HepG2 (cell line): ENCODE measurements around the gene CERS4. TPM values are rescaled to one million over a fixed set of nuclear protein-coding genes. Genes with fewer than 3 reads are reported as not detected.

Experiments used
- DMAP1 ChIP-seq: IDR thresholded peaks from 2 replicates; pipeline ENCODE4 v1.6.1; 2016
- HCFC1 ChIP-seq: fragments of 150-350 bp; IDR thresholded peaks from 2 replicates; pipeline ENCODE4 v1.6.1; 2014; ENCODE audit warnings: low read depth, low read length
- ISL2 ChIP-seq: sonication (generic); formaldehyde crosslinking; IDR thresholded peaks from 2 replicates; pipeline ENCODE4 v1.5.0; 2020; ENCODE audit warnings: missing genetic modification reagents
- NONO ChIP-seq, 2 experiments: fragments of 450-650 bp in 1 of 2; sonication (generic) in 1 of 2; formaldehyde crosslinking in 1 of 2; IDR thresholded peaks in 1 of 2; conservative IDR thresholded peaks in 1 of 2; 2 replicates each; pipeline versions ENCODE4 v1.6.1 to v1.8.0; 2017 to 2022; ENCODE audit warnings: mild to moderate bottlenecking in 1 of 2, missing genetic modification reagents in 1 of 2, moderate library complexity in 1 of 2
- POLR2AphosphoS5 ChIP-seq: IDR thresholded peaks from 2 replicates; pipeline ENCODE4 v1.6.1; 2012; ENCODE audit warnings: low read depth, low read length
- SMAD9 ChIP-seq: sonication (generic); formaldehyde crosslinking; IDR thresholded peaks from 2 replicates; pipeline ENCODE4 v1.5.1; 2020; ENCODE audit warnings: mild to moderate bottlenecking, missing genetic modification reagents
- SNAI1 ChIP-seq: sonication (generic); formaldehyde crosslinking; IDR thresholded peaks from 2 replicates; pipeline ENCODE4 v1.5.0; 2020; ENCODE audit warnings: mild to moderate bottlenecking, missing genetic modification reagents, borderline replicate concordance
- ZNF605 ChIP-seq: sonication (generic); formaldehyde crosslinking; IDR thresholded peaks from 2 replicates; pipeline ENCODE4 v1.8.0; 2022; ENCODE audit warnings: mild to moderate bottlenecking, missing genetic modification reagents
- polyA plus RNA-seq, 8 experiments: library from polyadenylated mRNA; depleted of rRNA in 3 of 8; stranded (reverse) in 7 of 8; unstranded in 1 of 8; fragments of >200 nt; fragmentation: Illumina TruSeq in 4 of 8; extraction: Trizol in 4 of 8; gene quantifications; 2 replicates each; pipeline versions ENCODE4 v1.2.1 to v1.2.3, GENCODE V29; 2011 to 2016; ENCODE audit warnings: low read depth in 4 of 8, missing spikeins in 1 of 8, mixed read lengths in 1 of 8; ENCODE audit not compliant: insufficient read depth in 1 of 8
- total RNA-seq, 5 experiments: library from RNA; depleted of rRNA; stranded (reverse); fragments of >200 nt; fragmentation: Illumina TruSeq; extraction: Trizol; gene quantifications; 2 replicates each; pipeline ENCODE4 v1.2.3, GENCODE V29; 2016; ENCODE audit warnings: low read depth in 1 of 5
- TF ChIP-seq, protein P1 (sequence below): sonication (generic); formaldehyde crosslinking; IDR thresholded peaks from 2 replicates; pipeline ENCODE4 v1.4.0; 2020; ENCODE audit warnings: mild to moderate bottlenecking, missing genetic modification reagents
- TF ChIP-seq, protein P2 (sequence below): sonication (generic); formaldehyde crosslinking; IDR thresholded peaks from 2 replicates; pipeline ENCODE4 v1.4.0; 2020; ENCODE audit warnings: mild to moderate bottlenecking, missing genetic modification reagents
- TF ChIP-seq, protein P3 (sequence below): sonication (generic); formaldehyde crosslinking; IDR thresholded peaks from 2 replicates; pipeline ENCODE4 v1.5.0; 2020; ENCODE audit warnings: mild to moderate bottlenecking, missing genetic modification reagents
- TF ChIP-seq, protein P4 (sequence below): IDR thresholded peaks from 2 replicates; pipeline ENCODE4 v1.6.1; 2012; ENCODE audit warnings: low read depth, low read length, improper control_type of control experiment
- TF ChIP-seq, protein P5 (sequence below): sonication (generic); formaldehyde crosslinking; IDR thresholded peaks from 2 replicates; pipeline ENCODE4 v1.9.0; 2022; ENCODE audit warnings: missing genetic modification reagents, mild to moderate bottlenecking, borderline replicate concordance
- TF ChIP-seq, protein P6 (sequence below): sonication (generic); formaldehyde crosslinking; IDR thresholded peaks from 2 replicates; pipeline ENCODE4 v1.8.0; 2022; ENCODE audit warnings: missing genetic modification reagents, mild to moderate bottlenecking, borderline replicate concordance
- TF ChIP-seq, protein P7 (sequence below): sonication (generic); formaldehyde crosslinking; IDR thresholded peaks from 2 replicates; pipeline ENCODE4 v1.8.1; 2023; ENCODE audit warnings: missing genetic modification reagents, mild to moderate bottlenecking, borderline replicate concordance

The CERS4 gene
- total and polyA plus RNA-seq, 2 of the 13 experiments (the other 11 are each of a cell fraction or from before 2014, with no cell fraction given), result 74.7 to 83.5 TPM

DNA sequence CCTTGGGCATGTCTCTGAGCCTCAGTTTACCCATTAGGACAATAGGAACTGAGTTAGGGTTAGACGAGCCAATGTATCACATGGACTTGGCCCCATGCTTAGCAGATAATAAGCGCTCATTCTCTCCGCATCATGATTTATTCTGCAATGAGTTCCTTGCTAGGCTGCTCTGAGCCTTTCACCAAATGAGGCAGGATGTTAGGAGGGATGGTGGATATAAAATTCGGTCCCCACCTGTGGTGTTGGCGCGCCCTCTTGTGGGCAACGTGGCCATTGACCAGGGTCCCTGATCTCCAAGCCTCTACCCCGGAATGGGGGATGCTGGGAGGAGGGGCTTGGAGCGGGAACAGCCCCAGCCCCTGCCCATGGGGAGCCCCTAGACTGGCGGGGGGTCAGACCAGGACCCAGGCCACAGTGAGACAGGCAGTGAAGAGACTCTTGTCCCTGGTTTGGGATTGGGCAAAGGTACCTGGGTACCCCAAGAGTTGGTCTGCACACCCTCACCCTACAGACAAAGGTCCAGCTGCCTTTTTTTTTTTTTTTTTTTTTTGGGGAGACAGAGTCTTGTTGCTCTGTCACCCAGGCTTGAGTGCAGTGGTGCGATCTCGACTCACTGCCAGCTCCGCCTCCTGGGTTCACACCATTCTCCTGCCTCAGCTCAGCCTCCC is 43.9 kb downstream of the CERS4 start (continued):
- TF ChIP-seq, protein P1, sequence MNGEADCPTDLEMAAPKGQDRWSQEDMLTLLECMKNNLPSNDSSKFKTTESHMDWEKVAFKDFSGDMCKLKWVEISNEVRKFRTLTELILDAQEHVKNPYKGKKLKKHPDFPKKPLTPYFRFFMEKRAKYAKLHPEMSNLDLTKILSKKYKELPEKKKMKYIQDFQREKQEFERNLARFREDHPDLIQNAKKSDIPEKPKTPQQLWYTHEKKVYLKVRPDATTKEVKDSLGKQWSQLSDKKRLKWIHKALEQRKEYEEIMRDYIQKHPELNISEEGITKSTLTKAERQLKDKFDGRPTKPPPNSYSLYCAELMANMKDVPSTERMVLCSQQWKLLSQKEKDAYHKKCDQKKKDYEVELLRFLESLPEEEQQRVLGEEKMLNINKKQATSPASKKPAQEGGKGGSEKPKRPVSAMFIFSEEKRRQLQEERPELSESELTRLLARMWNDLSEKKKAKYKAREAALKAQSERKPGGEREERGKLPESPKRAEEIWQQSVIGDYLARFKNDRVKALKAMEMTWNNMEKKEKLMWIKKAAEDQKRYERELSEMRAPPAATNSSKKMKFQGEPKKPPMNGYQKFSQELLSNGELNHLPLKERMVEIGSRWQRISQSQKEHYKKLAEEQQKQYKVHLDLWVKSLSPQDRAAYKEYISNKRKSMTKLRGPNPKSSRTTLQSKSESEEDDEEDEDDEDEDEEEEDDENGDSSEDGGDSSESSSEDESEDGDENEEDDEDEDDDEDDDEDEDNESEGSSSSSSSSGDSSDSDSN (CRISPR knock-in tag), result no peak
- no peak for TF ChIP-seq POLR2AphosphoS5
- TF ChIP-seq, protein P2, sequence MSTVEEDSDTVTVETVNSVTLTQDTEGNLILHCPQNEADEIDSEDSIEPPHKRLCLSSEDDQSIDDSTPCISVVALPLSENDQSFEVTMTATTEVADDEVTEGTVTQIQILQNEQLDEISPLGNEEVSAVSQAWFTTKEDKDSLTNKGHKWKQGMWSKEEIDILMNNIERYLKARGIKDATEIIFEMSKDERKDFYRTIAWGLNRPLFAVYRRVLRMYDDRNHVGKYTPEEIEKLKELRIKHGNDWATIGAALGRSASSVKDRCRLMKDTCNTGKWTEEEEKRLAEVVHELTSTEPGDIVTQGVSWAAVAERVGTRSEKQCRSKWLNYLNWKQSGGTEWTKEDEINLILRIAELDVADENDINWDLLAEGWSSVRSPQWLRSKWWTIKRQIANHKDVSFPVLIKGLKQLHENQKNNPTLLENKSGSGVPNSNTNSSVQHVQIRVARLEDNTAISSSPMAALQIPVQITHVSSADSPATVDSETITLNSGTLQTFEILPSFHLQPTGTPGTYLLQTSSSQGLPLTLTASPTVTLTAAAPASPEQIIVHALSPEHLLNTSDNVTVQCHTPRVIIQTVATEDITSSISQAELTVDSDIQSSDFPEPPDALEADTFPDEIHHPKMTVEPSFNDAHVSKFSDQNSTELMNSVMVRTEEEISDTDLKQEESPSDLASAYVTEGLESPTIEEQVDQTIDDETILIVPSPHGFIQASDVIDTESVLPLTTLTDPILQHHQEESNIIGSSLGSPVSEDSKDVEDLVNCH, result no peak
- TF ChIP-seq, protein P3, sequence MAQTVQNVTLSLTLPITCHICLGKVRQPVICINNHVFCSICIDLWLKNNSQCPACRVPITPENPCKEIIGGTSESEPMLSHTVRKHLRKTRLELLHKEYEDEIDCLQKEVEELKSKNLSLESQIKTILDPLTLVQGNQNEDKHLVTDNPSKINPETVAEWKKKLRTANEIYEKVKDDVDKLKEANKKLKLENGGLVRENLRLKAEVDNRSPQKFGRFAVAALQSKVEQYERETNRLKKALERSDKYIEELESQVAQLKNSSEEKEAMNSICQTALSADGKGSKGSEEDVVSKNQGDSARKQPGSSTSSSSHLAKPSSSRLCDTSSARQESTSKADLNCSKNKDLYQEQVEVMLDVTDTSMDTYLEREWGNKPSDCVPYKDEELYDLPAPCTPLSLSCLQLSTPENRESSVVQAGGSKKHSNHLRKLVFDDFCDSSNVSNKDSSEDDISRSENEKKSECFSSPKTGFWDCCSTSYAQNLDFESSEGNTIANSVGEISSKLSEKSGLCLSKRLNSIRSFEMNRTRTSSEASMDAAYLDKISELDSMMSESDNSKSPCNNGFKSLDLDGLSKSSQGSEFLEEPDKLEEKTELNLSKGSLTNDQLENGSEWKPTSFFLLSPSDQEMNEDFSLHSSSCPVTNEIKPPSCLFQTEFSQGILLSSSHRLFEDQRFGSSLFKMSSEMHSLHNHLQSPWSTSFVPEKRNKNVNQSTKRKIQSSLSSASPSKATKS, result no peak
- TF ChIP-seq ZNF605 (CRISPR knock-in tag), result peak; percentile 53; the same call in 1 of the 2 replicates
- TF ChIP-seq, protein P4, sequence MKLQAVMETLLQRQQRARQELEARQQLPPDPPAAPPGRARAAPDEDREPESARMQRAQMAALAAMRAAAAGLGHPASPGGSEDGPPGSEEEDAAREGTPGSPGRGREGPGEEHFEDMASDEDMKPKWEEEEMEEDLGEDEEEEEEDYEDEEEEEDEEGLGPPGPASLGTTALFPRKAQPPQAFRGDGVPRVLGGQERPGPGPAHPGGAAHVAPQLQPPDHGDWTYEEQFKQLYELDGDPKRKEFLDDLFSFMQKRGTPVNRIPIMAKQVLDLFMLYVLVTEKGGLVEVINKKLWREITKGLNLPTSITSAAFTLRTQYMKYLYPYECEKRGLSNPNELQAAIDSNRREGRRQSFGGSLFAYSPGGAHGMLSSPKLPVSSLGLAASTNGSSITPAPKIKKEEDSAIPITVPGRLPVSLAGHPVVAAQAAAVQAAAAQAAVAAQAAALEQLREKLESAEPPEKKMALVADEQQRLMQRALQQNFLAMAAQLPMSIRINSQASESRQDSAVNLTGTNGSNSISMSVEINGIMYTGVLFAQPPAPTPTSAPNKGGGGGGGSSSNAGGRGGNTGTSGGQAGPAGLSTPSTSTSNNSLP, result 0 out of 2 replicates have a peak, but pooled peaks have one; percentile 29
- TF ChIP-seq, protein P5, sequence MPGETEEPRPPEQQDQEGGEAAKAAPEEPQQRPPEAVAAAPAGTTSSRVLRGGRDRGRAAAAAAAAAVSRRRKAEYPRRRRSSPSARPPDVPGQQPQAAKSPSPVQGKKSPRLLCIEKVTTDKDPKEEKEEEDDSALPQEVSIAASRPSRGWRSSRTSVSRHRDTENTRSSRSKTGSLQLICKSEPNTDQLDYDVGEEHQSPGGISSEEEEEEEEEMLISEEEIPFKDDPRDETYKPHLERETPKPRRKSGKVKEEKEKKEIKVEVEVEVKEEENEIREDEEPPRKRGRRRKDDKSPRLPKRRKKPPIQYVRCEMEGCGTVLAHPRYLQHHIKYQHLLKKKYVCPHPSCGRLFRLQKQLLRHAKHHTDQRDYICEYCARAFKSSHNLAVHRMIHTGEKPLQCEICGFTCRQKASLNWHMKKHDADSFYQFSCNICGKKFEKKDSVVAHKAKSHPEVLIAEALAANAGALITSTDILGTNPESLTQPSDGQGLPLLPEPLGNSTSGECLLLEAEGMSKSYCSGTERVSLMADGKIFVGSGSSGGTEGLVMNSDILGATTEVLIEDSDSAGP (CRISPR knock-in tag), result peak; percentile 14; the same call in 1 of the 2 replicates
- TF ChIP-seq HCFC1, result no peak
- TF ChIP-seq SNAI1 (CRISPR knock-in tag), result no peak
- 0 out of 2 replicates have a peak, but pooled peaks have one; percentile 40 for TF ChIP-seq ISL2 (CRISPR knock-in tag)
- TF ChIP-seq, protein P6, sequence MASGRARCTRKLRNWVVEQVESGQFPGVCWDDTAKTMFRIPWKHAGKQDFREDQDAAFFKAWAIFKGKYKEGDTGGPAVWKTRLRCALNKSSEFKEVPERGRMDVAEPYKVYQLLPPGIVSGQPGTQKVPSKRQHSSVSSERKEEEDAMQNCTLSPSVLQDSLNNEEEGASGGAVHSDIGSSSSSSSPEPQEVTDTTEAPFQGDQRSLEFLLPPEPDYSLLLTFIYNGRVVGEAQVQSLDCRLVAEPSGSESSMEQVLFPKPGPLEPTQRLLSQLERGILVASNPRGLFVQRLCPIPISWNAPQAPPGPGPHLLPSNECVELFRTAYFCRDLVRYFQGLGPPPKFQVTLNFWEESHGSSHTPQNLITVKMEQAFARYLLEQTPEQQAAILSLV (CRISPR knock-in tag), result 0 out of 2 replicates have a peak, but pooled peaks have one; percentile 55
- TF ChIP-seq NONO (IDR thresholded peaks at IDR 0.05), result no peak
- TF ChIP-seq NONO (CRISPR knock-in tag; conservative IDR thresholded peaks at IDR 0.05), result 0 out of 2 replicates have a peak, but pooled peaks have one; percentile 16
- TF ChIP-seq SMAD9 (CRISPR knock-in tag), result no peak
- TF ChIP-seq, protein P7, sequence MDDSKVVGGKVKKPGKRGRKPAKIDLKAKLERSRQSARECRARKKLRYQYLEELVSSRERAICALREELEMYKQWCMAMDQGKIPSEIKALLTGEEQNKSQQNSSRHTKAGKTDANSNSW (CRISPR knock-in tag), result no peak
- no peak for TF ChIP-seq DMAP1 (CRISPR knock-in tag)
